Measurements from ENCODE around the gene PFN1. TPM values are rescaled to one million over a fixed set of nuclear protein-coding genes. Genes with fewer than 3 reads are reported as not detected.
A peak's percentile ranks its signal among the peaks of the same experiment; 100 is the strongest.

Gene PFN1
- total RNA-seq, 2 experiments from 2014 or later: 1,812 to 1,876 TPM

- no peak for DNase-seq
- H3K9me3 Mint-ChIP-seq: no peaks in the 10 kb centered on the region
- CTCF ChIA-PET: interaction anchor here (0.8 to 3.0 kb wide), 3 partner anchors 8 to 12 kb away, joined by 3 to 18 read pairs (median 4); no protein-coding TSS in a partner anchor
- peak overlapping the region; percentile 40 for H3K27ac Mint-ChIP-seq
- intact Hi-C loops (cut with micrococcal nuclease): loop anchor here (5.0 kb wide), 1 partner anchor 472 kb away; the partner anchor contains the start of gene C1QBP
- peak overlapping the region; percentile 2 for H3K4me3 Mint-ChIP-seq
- peaks cover 17% of the 10 kb centered on the region for H3K36me3 Mint-ChIP-seq (ENCODE audit: low read depth)
- H3K27me3 Mint-ChIP-seq (ENCODE audit: low read depth): no peaks in the 10 kb centered on the region
- H3K4me1 Mint-ChIP-seq (ENCODE audit: low read depth): peaks cover 31% of the 10 kb centered on the region
These were observed 17.1 kb upstream of the PFN1 start for GRCh38 chr17:4965311-4965986.

- H3K9me3 Mint-ChIP-seq: no peaks in the 10 kb centered on the region
- no peak overlapping the region for H3K27ac Mint-ChIP-seq
- peaks cover 13% of the 10 kb centered on the region for H3K36me3 Mint-ChIP-seq (ENCODE audit: low read depth)
- H3K27me3 Mint-ChIP-seq (ENCODE audit: low read depth): no peaks in the 10 kb centered on the region
- intact Hi-C loops (cut with micrococcal nuclease): no loop called here
- H3K4me3 Mint-ChIP-seq: no peak overlapping the region
- DNase-seq: no peak
- peaks cover 10% of the 10 kb centered on the region for H3K4me1 Mint-ChIP-seq (ENCODE audit: low read depth)
- CTCF ChIA-PET: no interaction called here
These were observed 12.1 kb upstream of the PFN1 start for GRCh38 chr17:4960279-4960922.

GRCh38 chr17:4959261-4959965 lies 11.1 kb upstream of the PFN1 start:
- CTCF ChIA-PET: interaction anchor here (1.5 kb wide), 1 partner anchor 50 kb away, joined by 3 read pairs; no protein-coding TSS in a partner anchor
- H3K36me3 Mint-ChIP-seq (ENCODE audit: low read depth): peaks cover 7% of the 10 kb centered on the region
- no peak overlapping the region for H3K27ac Mint-ChIP-seq
- H3K4me3 Mint-ChIP-seq: no peak overlapping the region
- no peaks in the 10 kb centered on the region for H3K27me3 Mint-ChIP-seq (ENCODE audit: low read depth)
- DNase-seq: no peak
- peaks cover 7% of the 10 kb centered on the region for H3K4me1 Mint-ChIP-seq (ENCODE audit: low read depth)
- no peaks in the 10 kb centered on the region for H3K9me3 Mint-ChIP-seq
- intact Hi-C loops (cut with micrococcal nuclease): no loop called here

- peaks cover 7% of the 10 kb centered on the region for H3K4me1 Mint-ChIP-seq (ENCODE audit: low read depth)
- no peaks in the 10 kb centered on the region for H3K27me3 Mint-ChIP-seq (ENCODE audit: low read depth)
- H3K4me3 Mint-ChIP-seq: no peak overlapping the region
- intact Hi-C loops (cut with micrococcal nuclease): no loop called here
- H3K9me3 Mint-ChIP-seq: no peaks in the 10 kb centered on the region
- DNase-seq: no peak
- no peak overlapping the region for H3K27ac Mint-ChIP-seq
- CTCF ChIA-PET: interaction anchor here (1.5 to 2.7 kb wide), 2 partner anchors 8 to 49 kb away, joined by 3 to 18 read pairs; partner anchors contain the start of gene SPAG7
- peaks cover 5% of the 10 kb centered on the region for H3K36me3 Mint-ChIP-seq (ENCODE audit: low read depth)
These were observed 9.8 kb upstream of the PFN1 start for GRCh38 chr17:4958102-4958501.

GRCh38 chr17:4956493-4957061 lies 8.2 kb upstream of the PFN1 start:
- DNase-seq: peak; percentile 70
- intact Hi-C loops (cut with micrococcal nuclease): no loop called here
- no peaks in the 10 kb centered on the region for H3K9me3 Mint-ChIP-seq
- no peak overlapping the region for H3K27ac Mint-ChIP-seq
- peaks cover 7% of the 10 kb centered on the region for H3K4me1 Mint-ChIP-seq (ENCODE audit: low read depth)
- H3K36me3 Mint-ChIP-seq (ENCODE audit: low read depth): peaks cover 5% of the 10 kb centered on the region
- H3K4me3 Mint-ChIP-seq: no peak overlapping the region
- CTCF ChIA-PET: interaction anchor here (0.7 to 2.7 kb wide), 4 partner anchors 10 to 14 kb away, joined by 3 to 18 read pairs (median 3); partner anchors contain the start of gene SPAG7
- H3K27me3 Mint-ChIP-seq (ENCODE audit: low read depth): no peaks in the 10 kb centered on the region

GRCh38 chr17:4955091-4955490 lies 6.8 kb upstream of the PFN1 start:
- H3K4me1 Mint-ChIP-seq (ENCODE audit: low read depth): peaks cover 18% of the 10 kb centered on the region
- DNase-seq: no peak
- H3K27ac Mint-ChIP-seq: no peak overlapping the region
- H3K9me3 Mint-ChIP-seq: no peaks in the 10 kb centered on the region
- peaks cover 5% of the 10 kb centered on the region for H3K36me3 Mint-ChIP-seq (ENCODE audit: low read depth)
- H3K27me3 Mint-ChIP-seq (ENCODE audit: low read depth): no peaks in the 10 kb centered on the region
- intact Hi-C loops (cut with micrococcal nuclease): no loop called here
- CTCF ChIA-PET: interaction anchor here (0.6 to 1.0 kb wide), 2 partner anchors 11 to 76 kb away, joined by 3 read pairs; no protein-coding TSS in a partner anchor
- H3K4me3 Mint-ChIP-seq: no peak overlapping the region

GRCh38 chr17:4953451-4953961 lies 5.2 kb upstream of the PFN1 start:
- CTCF ChIA-PET: interaction anchor here (1.1 to 1.2 kb wide), 2 partner anchors 11 to 14 kb away, joined by 3 to 4 read pairs; partner anchors contain the start of gene SPAG7
- no peaks in the 10 kb centered on the region for H3K9me3 Mint-ChIP-seq
- intact Hi-C loops (cut with micrococcal nuclease): no loop called here
- H3K4me3 Mint-ChIP-seq: no peak overlapping the region
- no peak overlapping the region for H3K27ac Mint-ChIP-seq
- H3K4me1 Mint-ChIP-seq (ENCODE audit: low read depth): peaks cover 20% of the 10 kb centered on the region
- DNase-seq: no peak
- peaks cover 7% of the 10 kb centered on the region for H3K36me3 Mint-ChIP-seq (ENCODE audit: low read depth)
- H3K27me3 Mint-ChIP-seq (ENCODE audit: low read depth): no peaks in the 10 kb centered on the region

GRCh38 chr17:4951486-4951885 lies 3.2 kb upstream of the PFN1 start:
- Mint-ChIP-seq H3K4me1 (ENCODE audit: low read depth) (peaks cover 17% of the 10 kb centered on the region), H3K9me3 (no peaks in the 10 kb centered on the region), H3K4me3 (peak overlapping the region; percentile 81), H3K36me3 (ENCODE audit: low read depth) (peaks cover 16% of the 10 kb centered on the region), H3K27ac (no peak overlapping the region), H3K27me3 (ENCODE audit: low read depth) (no peaks in the 10 kb centered on the region)
- CTCF ChIA-PET: interaction anchor here (1.1 to 1.4 kb wide), 4 partner anchors 11 to 46 kb away, joined by 3 to 4 read pairs (median 4); partner anchors contain the start of genes RNF167, SLC25A11 and SPAG7
- DNase-seq: no peak
- intact Hi-C loops (cut with micrococcal nuclease): no loop called here

- Mint-ChIP-seq H3K36me3 (ENCODE audit: low read depth) (peaks cover 20% of the 10 kb centered on the region), H3K27ac (peak within 1 kb of the TSS; percentile 93), H3K9me3 (no peaks in the 10 kb centered on the region), H3K4me3 (peak within 1 kb of the TSS; percentile 81), H3K27me3 (ENCODE audit: low read depth) (no peaks in the 10 kb centered on the region), H3K4me1 (ENCODE audit: low read depth) (peaks cover 17% of the 10 kb centered on the region)
- DNase-seq: no peak
- intact Hi-C loops (cut with micrococcal nuclease): no loop called here
- CTCF ChIA-PET: interaction anchor here (1.2 kb wide), 1 partner anchor 11 kb away, joined by 4 read pairs; no protein-coding TSS in a partner anchor
These were observed 2.4 kb upstream of the PFN1 start, which contains the start of gene ENO3 for GRCh38 chr17:4950746-4951204. ENO3 (plus strand) TSS chr17:4951119; CDS start chr17:4951830, 711 bp downstream.

GRCh38 chr17:4950075-4950745 lies 1.9 kb upstream of the PFN1 start:
- no peaks in the 10 kb centered on the region for H3K9me3 Mint-ChIP-seq
- H3K4me1 Mint-ChIP-seq (ENCODE audit: low read depth): peaks cover 22% of the 10 kb centered on the region
- peak overlapping the region; percentile 93 for H3K27ac Mint-ChIP-seq
- intact Hi-C loops (cut with micrococcal nuclease): no loop called here
- DNase-seq: peak; percentile 44
- CTCF ChIA-PET: no interaction called here
- H3K36me3 Mint-ChIP-seq (ENCODE audit: low read depth): peaks cover 25% of the 10 kb centered on the region
- H3K4me3 Mint-ChIP-seq: peak overlapping the region; percentile 81
- H3K27me3 Mint-ChIP-seq (ENCODE audit: low read depth): no peaks in the 10 kb centered on the region
